DMS53 (cell line): ENCODE measurements around the gene SPINK9.

Experiments used
- DNase-seq: peaks from one replicate; lab custom pipeline; 2025; lab: John Stamatoyannopoulos, UW

Gene SPINK9

GRCh38 chr5:148368299-148368698 is 32.9 kb downstream of the SPINK9 start:
- DNase-seq: no peak

GRCh38 chr5:148372166-148372725 is 36.9 kb downstream of the SPINK9 start:
- no peak for DNase-seq

GRCh38 chr5:148372893-148373292 is 37.5 kb downstream of the SPINK9 start:
- no peak for DNase-seq

GRCh38 chr5:148374690-148375360 is 39.5 kb downstream of the SPINK9 start:
- DNase-seq: peak; percentile 88

- no peak for DNase-seq
Observed at GRCh38 chr5:148376198-148376597, 40.8 kb downstream of the SPINK9 start.

GRCh38 chr5:148378670-148379069 is 43.3 kb downstream of the SPINK9 start:
- DNase-seq: no peak

GRCh38 chr5:148379340-148379739 is 44.0 kb downstream of the SPINK9 start:
- DNase-seq: no peak

- DNase-seq: no peak
Observed at GRCh38 chr5:148381906-148382305, 46.5 kb downstream of the SPINK9 start.

- DNase-seq: peak; percentile 49
Observed at GRCh38 chr5:148382961-148383360, 47.6 kb downstream of the SPINK9 start.

- DNase-seq: peak; percentile 99
Observed at GRCh38 chr5:148383564-148384379, 48.4 kb downstream of the SPINK9 start, which contains the start of gene FBXO38. TSS of gene FBXO38 (plus strand) at chr5:148383958. CDS start at chr5:148394777, 10,819 bp downstream.

GRCh38 chr5:148384380-148384737 is 49.0 kb downstream of the SPINK9 start:
- DNase-seq: peak; percentile 53

GRCh38 chr5:148385094-148385493 is 49.7 kb downstream of the SPINK9 start:
- DNase-seq: no peak

- no peak for DNase-seq
Observed at GRCh38 chr5:148386041-148386440, 50.7 kb downstream of the SPINK9 start.

- no peak for DNase-seq
Observed at GRCh38 chr5:148387325-148387724, 52.0 kb downstream of the SPINK9 start.

- no peak for DNase-seq
Observed at GRCh38 chr5:148388696-148389095, 53.3 kb downstream of the SPINK9 start.
